GM23248 (cell line): Measurements from ENCODE around the gene RIBC1.

Experiments
- EZH2 ChIP-seq: fragments of 200-600 bp; sonication (generic); IDR thresholded peaks from 2 replicates; pipeline ENCODE4 v1.6.1; 2018; ENCODE audit warnings: antibody characterized with exemption, mild to moderate bottlenecking; ENCODE audit not compliant: insufficient read depth, poor library complexity, severe bottlenecking
- EZH2phosphoT487 ChIP-seq: fragments of 200-600 bp; sonication (generic); IDR thresholded peaks from 2 replicates; pipeline ENCODE4 v1.6.1; 2018; ENCODE audit warnings: antibody characterized with exemption, moderate library complexity, mild to moderate bottlenecking, low read depth; ENCODE audit not compliant: insufficient read depth

- TF ChIP-seq EZH2 (no peak), EZH2phosphoT487 (no peak)
Observed at GRCh38 chrX:53471346-53471745, 48.7 kb downstream of the RIBC1 start.
